Osteoblast (primary cell): Measurements from ENCODE around the gene TUSC2. TPM values are rescaled to one million over a fixed set of nuclear protein-coding genes. Genes with fewer than 3 reads are reported as not detected.
"Not testable (repeated sequence)": the region's sequence is repeated elsewhere in the genome, so short reads cannot be mapped to it uniquely, and the experiment has no call there.

Experiments
- DNase-seq: peaks from one replicate; pipeline ENCODE4 v3.0.0; 2011; ENCODE audit warnings: low spot score, mixed read lengths; ENCODE audit not compliant: insufficient read length; ENCODE audit errors: missing footprints
- H2AFZ ChIP-seq: 2 replicates; pipeline ENCODE4 v1.6.0; 2011; ENCODE audit warnings: mild to moderate bottlenecking, low read length
- H3K27ac ChIP-seq: 2 replicates; pipeline ENCODE4 v1.5.1; 2011; ENCODE audit warnings: mild to moderate bottlenecking, low read depth, low read length, moderate library complexity
- H3K27me3 ChIP-seq: 2 replicates; pipeline ENCODE4 v1.6.0; 2012; ENCODE audit warnings: mild to moderate bottlenecking, control low read depth, inconsistent platforms, low read length, moderate library complexity; ENCODE audit not compliant: insufficient read depth
- H3K36me3 ChIP-seq: 2 replicates; pipeline ENCODE4 v1.5.1; 2011; ENCODE audit warnings: mild to moderate bottlenecking, low read length, control low read depth, moderate library complexity; ENCODE audit not compliant: insufficient read depth
- H3K4me1 ChIP-seq: 2 replicates; pipeline ENCODE4 v1.5.1; 2011; ENCODE audit warnings: mild to moderate bottlenecking, low read length, control low read depth, moderate library complexity; ENCODE audit not compliant: insufficient read depth
- H3K4me2 ChIP-seq: 2 replicates; pipeline ENCODE4 v1.6.0; 2011; ENCODE audit warnings: mild to moderate bottlenecking, low read length; ENCODE audit not compliant: insufficient read depth
- H3K4me3 ChIP-seq: fragments of 200-600 bp; sonication (generic); 3 replicates; pipeline ENCODE4 v1.5.1; 2012; ENCODE audit warnings: mild to moderate bottlenecking, low read length, inconsistent platforms; ENCODE audit not compliant: insufficient read depth
- H3K79me2 ChIP-seq: 2 replicates; pipeline ENCODE4 v1.6.0; 2012; ENCODE audit warnings: mild to moderate bottlenecking, low read length, control low read depth, inconsistent platforms; ENCODE audit not compliant: insufficient read depth
- H3K9me3 ChIP-seq: 2 replicates; pipeline ENCODE4 v1.5.1; 2011; ENCODE audit warnings: low read depth, low read length, control low read depth
- H4K20me1 ChIP-seq: 2 replicates; pipeline ENCODE4 v1.6.0; 2012; ENCODE audit warnings: mild to moderate bottlenecking, low read length, control low read depth; ENCODE audit not compliant: insufficient read depth
- total RNA-seq: library from RNA; depleted of rRNA; stranded (reverse); fragments of >200 nt; gene quantifications from 2 replicates; pipeline ENCODE4 v1.2.3, GENCODE V29; 2012
- TF ChIP-seq, protein P1 (sequence below): IDR thresholded peaks from 2 replicates; pipeline ENCODE4 v1.5.1; 2011; ENCODE audit warnings: mild to moderate bottlenecking, low read depth, low read length, moderate library complexity; ENCODE audit errors: extremely low read depth

Gene TUSC2
- total RNA-seq, 1 donor, result 16.6 TPM

DNA sequence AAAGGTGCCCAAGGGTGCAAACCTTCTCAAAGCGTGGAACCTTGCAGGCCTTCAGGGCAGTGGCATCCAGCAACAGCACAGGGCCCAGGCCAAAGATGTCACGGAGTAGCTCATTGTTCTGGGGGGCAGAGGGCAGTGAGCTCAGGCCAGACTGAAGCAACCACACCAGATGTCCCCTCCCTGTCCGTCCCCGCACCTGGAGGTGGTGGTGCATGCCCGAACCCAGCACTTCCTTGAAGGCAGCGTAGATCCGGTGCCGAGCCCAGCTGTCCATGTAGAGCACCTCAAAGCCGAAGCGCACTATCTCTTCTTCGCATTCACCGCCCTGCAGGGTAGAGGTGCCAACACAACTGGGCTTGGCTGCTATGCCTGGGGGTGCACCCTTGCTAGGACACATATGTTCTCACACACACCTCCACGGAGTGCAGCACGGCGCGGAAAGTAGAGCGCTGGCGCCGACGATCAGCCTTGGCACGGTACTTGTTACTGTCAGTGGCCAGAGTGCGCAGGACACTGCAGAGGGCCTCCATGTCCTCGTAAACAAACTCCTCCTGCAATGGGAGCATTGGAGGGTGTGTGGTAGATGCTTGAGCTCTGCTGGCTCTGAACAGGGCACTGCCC lies 39.5 kb downstream of the TUSC2 start:
- H4K20me1 ChIP-seq, result no peaks in the 10 kb centered on the region
- no peak overlapping the region for H3K4me2 ChIP-seq
- H3K9me3 ChIP-seq, result no peaks in the 10 kb centered on the region
- no peaks in the 10 kb centered on the region for H3K27me3 ChIP-seq
- H3K4me3 ChIP-seq, result no peak overlapping the region
- no peak for DNase-seq
- no peak overlapping the region for H2AFZ ChIP-seq
- peaks cover 25% of the 10 kb centered on the region for H3K79me2 ChIP-seq
- no peak overlapping the region for H3K27ac ChIP-seq
- TF ChIP-seq, protein P1, sequence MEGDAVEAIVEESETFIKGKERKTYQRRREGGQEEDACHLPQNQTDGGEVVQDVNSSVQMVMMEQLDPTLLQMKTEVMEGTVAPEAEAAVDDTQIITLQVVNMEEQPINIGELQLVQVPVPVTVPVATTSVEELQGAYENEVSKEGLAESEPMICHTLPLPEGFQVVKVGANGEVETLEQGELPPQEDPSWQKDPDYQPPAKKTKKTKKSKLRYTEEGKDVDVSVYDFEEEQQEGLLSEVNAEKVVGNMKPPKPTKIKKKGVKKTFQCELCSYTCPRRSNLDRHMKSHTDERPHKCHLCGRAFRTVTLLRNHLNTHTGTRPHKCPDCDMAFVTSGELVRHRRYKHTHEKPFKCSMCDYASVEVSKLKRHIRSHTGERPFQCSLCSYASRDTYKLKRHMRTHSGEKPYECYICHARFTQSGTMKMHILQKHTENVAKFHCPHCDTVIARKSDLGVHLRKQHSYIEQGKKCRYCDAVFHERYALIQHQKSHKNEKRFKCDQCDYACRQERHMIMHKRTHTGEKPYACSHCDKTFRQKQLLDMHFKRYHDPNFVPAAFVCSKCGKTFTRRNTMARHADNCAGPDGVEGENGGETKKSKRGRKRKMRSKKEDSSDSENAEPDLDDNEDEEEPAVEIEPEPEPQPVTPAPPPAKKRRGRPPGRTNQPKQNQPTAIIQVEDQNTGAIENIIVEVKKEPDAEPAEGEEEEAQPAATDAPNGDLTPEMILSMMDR, result no peak
- H3K36me3 ChIP-seq, result peaks cover 33% of the 10 kb centered on the region
- peaks cover 14% of the 10 kb centered on the region for H3K4me1 ChIP-seq

DNA sequence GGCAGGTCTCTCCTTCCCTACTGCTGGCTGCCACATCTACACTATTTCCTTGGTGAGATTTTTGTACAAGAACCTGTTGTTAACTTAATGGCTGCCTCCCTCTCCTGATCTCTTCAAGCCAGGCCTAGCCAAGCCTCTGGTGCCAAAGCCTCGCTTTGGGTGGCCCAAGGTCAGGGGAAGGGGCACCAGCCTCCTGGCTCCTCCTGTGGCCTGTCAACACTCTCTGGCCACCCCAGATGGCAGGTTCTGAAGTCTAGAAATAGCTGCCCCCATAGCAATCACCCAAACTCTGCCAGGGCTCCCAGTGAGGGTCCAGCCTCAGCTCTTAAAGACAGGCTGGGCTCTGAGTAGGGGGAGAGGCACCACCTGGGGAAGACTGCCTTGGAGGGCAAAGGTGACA lies 40.8 kb downstream of the TUSC2 start:
- peaks cover 25% of the 10 kb centered on the region for H3K79me2 ChIP-seq
- no peak overlapping the region for H3K4me2 ChIP-seq
- H3K4me1 ChIP-seq, result peaks cover 9% of the 10 kb centered on the region
- H3K9me3 ChIP-seq, result no peaks in the 10 kb centered on the region
- no peaks in the 10 kb centered on the region for H4K20me1 ChIP-seq
- peaks cover 33% of the 10 kb centered on the region for H3K36me3 ChIP-seq
- TF ChIP-seq, protein P1, result no peak
- H3K27ac ChIP-seq, result no peak overlapping the region
- H2AFZ ChIP-seq, result no peak overlapping the region
- H3K4me3 ChIP-seq, result no peak overlapping the region
- no peak for DNase-seq
- H3K27me3 ChIP-seq, result no peaks in the 10 kb centered on the region

DNA sequence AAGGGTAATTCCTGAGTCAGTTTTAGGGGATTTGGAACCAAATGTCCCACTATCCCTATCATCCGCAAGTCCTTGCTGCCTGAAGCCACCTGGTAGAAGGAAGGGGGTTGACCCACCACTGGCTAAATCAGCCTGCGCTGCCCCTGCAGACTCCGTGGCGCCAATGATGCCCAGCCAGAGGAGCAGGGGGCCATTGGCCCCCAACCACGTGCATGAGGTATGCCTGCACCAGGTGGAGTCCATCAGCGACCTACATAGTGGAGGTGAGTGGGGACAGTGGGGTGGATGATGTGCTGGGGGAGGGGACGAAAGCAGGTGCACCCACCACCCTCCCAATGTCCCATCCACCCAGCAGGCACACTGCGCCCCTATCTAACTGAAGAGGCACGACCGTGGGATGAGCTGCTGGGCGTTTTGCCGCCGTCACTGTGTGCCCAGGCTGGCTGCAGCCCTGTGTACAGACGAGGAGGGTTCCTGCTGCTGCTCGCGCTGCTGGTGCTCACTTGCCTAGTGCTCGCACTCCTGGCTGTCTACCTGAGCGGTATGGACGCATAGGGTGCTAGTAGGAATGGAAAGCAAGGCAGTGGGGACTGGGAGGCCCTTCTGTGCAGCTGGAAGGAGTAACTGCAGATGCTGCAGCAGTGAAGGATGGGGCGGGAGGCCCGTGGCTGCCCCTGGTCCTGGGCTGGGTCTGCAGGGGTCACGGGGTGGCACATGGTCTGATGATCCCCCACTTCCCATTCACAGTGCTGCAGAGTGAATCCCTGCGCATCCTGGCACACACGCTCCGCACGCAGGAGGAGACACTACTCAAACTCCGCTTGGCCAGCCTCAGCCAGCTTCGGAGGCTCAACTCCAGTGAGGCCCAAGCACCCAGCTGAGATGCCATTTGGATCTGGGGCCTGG lies 41.4 kb downstream of the TUSC2 start:
- no peaks in the 10 kb centered on the region for H4K20me1 ChIP-seq
- H3K36me3 ChIP-seq, result peaks cover 33% of the 10 kb centered on the region
- TF ChIP-seq, protein P1, result no peak
- H3K27me3 ChIP-seq, result no peaks in the 10 kb centered on the region
- peaks cover 6% of the 10 kb centered on the region for H3K4me1 ChIP-seq
- no peak overlapping the region for H3K27ac ChIP-seq
- H3K9me3 ChIP-seq, result no peaks in the 10 kb centered on the region
- no peak for DNase-seq
- H2AFZ ChIP-seq, result no peak overlapping the region
- no peak overlapping the region for H3K4me2 ChIP-seq
- H3K4me3 ChIP-seq, result no peak overlapping the region
- peaks cover 18% of the 10 kb centered on the region for H3K79me2 ChIP-seq

- H3K27ac ChIP-seq, H3K4me2 ChIP-seq, H2AFZ ChIP-seq, DNase-seq, H3K79me2 ChIP-seq, H4K20me1 ChIP-seq, H3K4me3 ChIP-seq, H3K27me3 ChIP-seq, H3K4me1 ChIP-seq, H3K9me3 ChIP-seq: not testable (repeated sequence)
- H3K36me3 ChIP-seq, result peaks cover 18% of the 10 kb centered on the region
Observed at GRCh38 chr3:50284121-50284520, 43.9 kb downstream of the TUSC2 start.
